Stimulated activated CD8-positive, alpha-beta memory T cell treated with anti-CD3 and anti-CD28 coated beads, Interleukin-12 subunit alpha, Interleukin-12 subunit beta, amount 100 ng/mL, for 4 hours (primary cell): Measurements from ENCODE around the gene PGM3.

Experiments used
- DNase-seq: peaks from one replicate; pipeline ENCODE4 v3.0.0-alpha.2; 2020; ENCODE audit warnings: low read depth

Gene PGM3

GRCh38 chr6:83117802-83118201, 75.3 kb downstream of the PGM3 start:
- DNase-seq, result no peak
